22Rv1 (cell line): ENCODE results near the gene CHMP2A.

Experiments used
- ZFX ChIP-seq: fragments of 450-650 bp; IDR thresholded peaks from 2 replicates; pipeline ENCODE4 v1.6.1; 2017; ENCODE audit warnings: antibody characterized with exemption, borderline replicate concordance
- TF ChIP-seq, protein P1 (sequence below): fragments of 450-650 bp; IDR thresholded peaks from 2 replicates; pipeline ENCODE4 v1.5.1; 2017; ENCODE audit warnings: mild to moderate bottlenecking

DNA sequence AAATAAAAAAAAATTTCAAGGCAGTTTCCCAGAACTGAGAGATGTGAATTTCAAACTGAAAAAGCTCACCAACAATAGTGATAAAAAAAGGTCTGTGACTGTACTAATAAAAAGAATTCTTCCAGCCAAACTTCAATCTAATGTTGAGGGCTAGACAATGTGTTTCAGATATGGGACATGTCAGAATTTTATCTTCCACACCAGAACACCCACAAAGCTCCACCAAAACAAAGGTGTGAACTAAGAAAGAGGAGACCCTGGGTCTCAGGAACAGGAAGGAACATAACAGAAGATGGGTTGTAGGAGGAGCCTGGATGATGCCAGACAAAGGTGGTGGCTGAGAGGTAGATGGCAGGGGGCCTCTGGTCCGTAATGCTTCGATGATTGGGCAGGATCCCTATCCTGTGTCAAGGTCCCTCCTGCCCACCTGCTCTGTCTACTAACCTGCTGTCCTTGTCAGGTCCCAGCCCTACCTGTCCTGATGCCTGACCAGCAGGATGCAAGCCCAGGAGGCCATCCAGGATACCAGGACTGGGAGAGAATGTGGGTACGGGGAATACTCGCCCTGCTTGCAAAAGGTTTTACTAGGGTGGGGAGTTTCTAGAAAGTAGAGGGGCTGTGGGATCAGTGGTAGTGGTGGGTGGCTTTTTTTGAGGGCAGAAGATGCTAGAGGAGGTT is 13.7 kb upstream of the CHMP2A start:
- TF ChIP-seq, protein P1, sequence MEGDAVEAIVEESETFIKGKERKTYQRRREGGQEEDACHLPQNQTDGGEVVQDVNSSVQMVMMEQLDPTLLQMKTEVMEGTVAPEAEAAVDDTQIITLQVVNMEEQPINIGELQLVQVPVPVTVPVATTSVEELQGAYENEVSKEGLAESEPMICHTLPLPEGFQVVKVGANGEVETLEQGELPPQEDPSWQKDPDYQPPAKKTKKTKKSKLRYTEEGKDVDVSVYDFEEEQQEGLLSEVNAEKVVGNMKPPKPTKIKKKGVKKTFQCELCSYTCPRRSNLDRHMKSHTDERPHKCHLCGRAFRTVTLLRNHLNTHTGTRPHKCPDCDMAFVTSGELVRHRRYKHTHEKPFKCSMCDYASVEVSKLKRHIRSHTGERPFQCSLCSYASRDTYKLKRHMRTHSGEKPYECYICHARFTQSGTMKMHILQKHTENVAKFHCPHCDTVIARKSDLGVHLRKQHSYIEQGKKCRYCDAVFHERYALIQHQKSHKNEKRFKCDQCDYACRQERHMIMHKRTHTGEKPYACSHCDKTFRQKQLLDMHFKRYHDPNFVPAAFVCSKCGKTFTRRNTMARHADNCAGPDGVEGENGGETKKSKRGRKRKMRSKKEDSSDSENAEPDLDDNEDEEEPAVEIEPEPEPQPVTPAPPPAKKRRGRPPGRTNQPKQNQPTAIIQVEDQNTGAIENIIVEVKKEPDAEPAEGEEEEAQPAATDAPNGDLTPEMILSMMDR, result no peak
- no peak for TF ChIP-seq ZFX
